C4-2B (cell line): ENCODE results near the gene UPF3B.
"Not testable (repeated sequence)": the region's sequence is repeated elsewhere in the genome, so short reads cannot be mapped to it uniquely, and the experiment has no call there.

Experiments
- H3K27ac ChIP-seq: fragments of 450-650 bp; 2 replicates; pipeline ENCODE4 v1.5.1; 2017
- ZFX ChIP-seq: fragments of 450-650 bp; IDR thresholded peaks from 2 replicates; pipeline ENCODE4 v1.6.1; 2017
- TF ChIP-seq, protein P1 (sequence below): fragments of 450-650 bp; conservative IDR thresholded peaks from 2 replicates; pipeline ENCODE4 v1.5.1; 2017; ENCODE audit warnings: mild to moderate bottlenecking

UPF3B gene

DNA sequence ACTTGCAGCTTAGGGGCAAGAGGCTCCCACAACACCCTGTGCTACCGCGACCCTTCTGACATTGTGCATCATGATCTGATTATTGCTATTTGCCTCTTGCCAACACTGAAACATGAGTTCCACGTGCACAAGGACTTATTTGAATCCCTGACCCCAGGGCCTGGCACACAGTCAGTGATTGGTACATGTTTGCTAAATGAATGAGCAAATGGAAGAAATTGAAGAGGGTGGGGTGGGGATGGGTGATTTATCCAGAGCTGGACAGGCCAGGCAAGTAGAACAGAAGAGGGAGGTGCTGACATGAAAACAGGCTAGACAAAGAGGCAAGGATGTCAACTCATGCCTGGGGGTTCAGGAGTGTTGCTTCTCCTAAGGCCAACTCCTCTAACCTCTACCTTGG, 36.5 kb downstream of the UPF3B start:
- TF ChIP-seq, protein P1, sequence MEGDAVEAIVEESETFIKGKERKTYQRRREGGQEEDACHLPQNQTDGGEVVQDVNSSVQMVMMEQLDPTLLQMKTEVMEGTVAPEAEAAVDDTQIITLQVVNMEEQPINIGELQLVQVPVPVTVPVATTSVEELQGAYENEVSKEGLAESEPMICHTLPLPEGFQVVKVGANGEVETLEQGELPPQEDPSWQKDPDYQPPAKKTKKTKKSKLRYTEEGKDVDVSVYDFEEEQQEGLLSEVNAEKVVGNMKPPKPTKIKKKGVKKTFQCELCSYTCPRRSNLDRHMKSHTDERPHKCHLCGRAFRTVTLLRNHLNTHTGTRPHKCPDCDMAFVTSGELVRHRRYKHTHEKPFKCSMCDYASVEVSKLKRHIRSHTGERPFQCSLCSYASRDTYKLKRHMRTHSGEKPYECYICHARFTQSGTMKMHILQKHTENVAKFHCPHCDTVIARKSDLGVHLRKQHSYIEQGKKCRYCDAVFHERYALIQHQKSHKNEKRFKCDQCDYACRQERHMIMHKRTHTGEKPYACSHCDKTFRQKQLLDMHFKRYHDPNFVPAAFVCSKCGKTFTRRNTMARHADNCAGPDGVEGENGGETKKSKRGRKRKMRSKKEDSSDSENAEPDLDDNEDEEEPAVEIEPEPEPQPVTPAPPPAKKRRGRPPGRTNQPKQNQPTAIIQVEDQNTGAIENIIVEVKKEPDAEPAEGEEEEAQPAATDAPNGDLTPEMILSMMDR: no peak
- no peak for TF ChIP-seq ZFX
- no peak overlapping the region for H3K27ac ChIP-seq

GRCh38 chrX:119809185-119809666, 43.5 kb downstream of the UPF3B start:
- TF ChIP-seq, protein P1: no peak
- no peak for TF ChIP-seq ZFX
- no peak overlapping the region for H3K27ac ChIP-seq

- H3K27ac ChIP-seq: not testable (repeated sequence)
These were observed 44.3 kb downstream of the UPF3B start for GRCh38 chrX:119808461-119808860.

GRCh38 chrX:119802546-119802945, 50.2 kb downstream of the UPF3B start:
- TF ChIP-seq, protein P1: no peak
- TF ChIP-seq ZFX: no peak
- H3K27ac ChIP-seq: no peak overlapping the region

- no peak overlapping the region for H3K27ac ChIP-seq
- TF ChIP-seq, protein P1: no peak
- TF ChIP-seq ZFX: no peak
These were observed 51.2 kb downstream of the UPF3B start for GRCh38 chrX:119801253-119802221.

DNA sequence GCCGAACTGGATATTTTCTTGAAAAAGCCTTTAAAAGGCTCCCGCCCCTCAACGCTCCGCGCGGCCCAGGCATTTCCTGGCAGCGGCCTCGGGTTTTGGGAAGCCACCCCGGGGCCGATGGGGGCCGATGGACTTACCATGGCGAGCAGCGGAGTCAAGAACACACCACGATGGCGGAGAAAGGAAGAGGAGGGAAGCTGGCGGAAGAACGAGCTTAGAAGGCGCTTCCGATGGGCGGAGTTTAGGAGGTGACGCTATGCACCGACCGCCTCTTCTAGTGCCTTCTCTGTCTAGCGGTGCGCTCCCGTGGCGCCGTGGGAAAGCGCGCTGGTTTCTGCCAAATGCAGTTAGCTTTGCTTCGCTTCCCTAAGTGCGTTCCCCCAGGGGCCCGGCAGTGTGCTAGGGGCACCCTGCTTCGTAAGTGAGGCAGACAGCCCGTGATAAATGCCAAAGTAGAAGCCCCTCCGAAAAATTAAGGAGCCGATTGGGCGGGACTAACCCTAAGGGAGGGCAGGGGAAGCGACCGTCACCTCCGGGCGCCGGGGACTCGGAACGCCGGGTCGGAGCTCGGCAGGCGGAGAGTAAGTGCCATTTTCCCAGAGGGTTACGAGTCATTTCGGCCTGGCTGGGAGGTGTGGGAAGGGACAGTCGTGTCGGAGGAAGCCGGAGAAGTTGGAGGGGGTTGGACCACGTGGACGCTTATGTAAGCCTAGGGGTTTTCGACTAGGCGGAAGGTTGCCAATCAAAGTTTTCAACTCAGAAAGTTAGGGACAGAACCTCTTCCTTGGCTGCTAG, 61.1 kb downstream of the UPF3B start, which contains the start of gene RPL39:
TSS of gene RPL39 (minus strand) at position 194 of the 795 bp plus-strand sequence. CDS start at position 140, 54 bp downstream.
- TF ChIP-seq, protein P1: no peak
- TF ChIP-seq ZFX: peak; percentile 28; the same call in 1 of the 2 replicates
- H3K27ac ChIP-seq: peak within 1 kb of the TSS; percentile 88

DNA sequence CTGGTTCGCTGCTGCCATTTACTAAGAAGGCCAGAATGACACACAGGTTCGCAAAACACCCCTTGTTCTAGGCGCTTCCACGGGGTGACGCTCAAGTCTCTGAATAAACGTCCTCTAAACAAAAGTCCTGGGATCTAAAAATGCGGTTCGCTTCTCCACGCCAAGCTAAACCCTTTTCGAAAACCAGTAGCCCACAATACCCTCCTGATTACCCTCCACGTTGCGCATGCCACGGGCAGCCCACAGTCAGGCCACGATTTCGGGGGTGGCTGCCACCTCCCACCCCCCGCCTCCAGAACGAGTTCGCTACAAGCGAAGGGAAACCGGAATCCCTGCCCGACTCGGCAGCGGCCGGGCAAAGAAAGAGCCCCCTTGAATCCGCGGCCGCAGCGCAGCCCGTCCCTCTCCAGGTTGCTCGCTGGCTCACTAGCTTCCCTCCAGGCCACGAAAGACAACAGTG, 61.8 kb downstream of the UPF3B start:
- H3K27ac ChIP-seq: peak overlapping the region; percentile 88
- TF ChIP-seq, protein P1: no peak
- peak; percentile 44; the same call in 1 of the 2 replicates for TF ChIP-seq ZFX
